Muscle layer of duodenum (tissue), 2 donors: ENCODE measurements around the gene GRID1.

Source experiments
- H3K27ac ChIP-seq: one replicate; pipeline ENCODE4 v1.7.0; 2013; ENCODE audit warnings: mild to moderate bottlenecking, low read length
- H3K27me3 ChIP-seq: one replicate; pipeline ENCODE4 v1.7.0; 2013; ENCODE audit warnings: low read depth, mild to moderate bottlenecking, control low read depth, low read length
- H3K36me3 ChIP-seq, 2 donors: one replicate each; pipeline ENCODE4 v1.7.0; 2013; ENCODE audit warnings: low read length in 2 of 2, control low read depth in 1 of 2, mild to moderate bottlenecking in 1 of 2; ENCODE audit not compliant: insufficient read depth in 2 of 2, control insufficient read depth in 1 of 2
- H3K4me1 ChIP-seq, 2 donors: one replicate each; pipeline ENCODE4 v1.7.0; 2013; ENCODE audit warnings: low read length in 2 of 2, mild to moderate bottlenecking in 2 of 2, control low read depth in 1 of 2, moderate library complexity in 1 of 2; ENCODE audit not compliant: insufficient read depth in 2 of 2, control insufficient read depth in 1 of 2
- H3K4me3 ChIP-seq, 2 donors: one replicate each; pipeline ENCODE4 v1.7.0; 2013; ENCODE audit warnings: low read length in 2 of 2, low read depth in 1 of 2, mild to moderate bottlenecking in 1 of 2
- H3K9me3 ChIP-seq, 2 donors: one replicate each; pipeline ENCODE4 v1.7.0; 2013; ENCODE audit warnings: low read length in 2 of 2, control low read depth in 1 of 2, mild to moderate bottlenecking in 1 of 2; ENCODE audit not compliant: control insufficient read depth in 1 of 2
- donor health status: healthy.

GRID1 gene

GRCh38 chr10:86366033-86366901, at the start of gene GRID1:
GRID1 (minus strand) TSS chr10:86366795.
- H3K9me3 ChIP-seq: no peaks in the 10 kb centered on the region
- H3K27ac ChIP-seq: no peak within 1 kb of the TSS
- peak within 1 kb of the TSS; percentile 37 to 62 for H3K4me3 ChIP-seq
- H3K4me1 ChIP-seq: peaks cover 0 to 42% of the 10 kb centered on the region in 2 donors
- peaks cover 47% of the 10 kb centered on the region for H3K27me3 ChIP-seq
- no peaks in the 10 kb centered on the region for H3K36me3 ChIP-seq

DNA sequence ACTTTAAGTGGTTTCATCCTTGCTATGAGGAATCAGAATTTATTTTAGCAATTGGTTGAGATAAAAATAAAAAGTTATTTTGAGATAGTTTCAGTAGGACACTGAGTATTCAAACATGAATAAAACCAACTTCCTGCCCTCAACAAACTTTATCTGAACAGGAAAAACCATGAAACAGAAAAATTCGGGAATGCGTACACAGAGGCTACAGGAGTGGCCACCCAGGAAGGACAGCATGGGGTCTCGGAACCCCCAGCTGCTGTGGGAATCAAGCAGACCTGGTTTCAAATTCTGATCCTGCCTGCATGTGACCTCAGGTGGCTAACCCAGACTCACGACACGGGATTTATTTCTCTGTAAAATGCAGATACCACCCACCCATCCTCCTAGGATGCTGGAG, 49.0 kb upstream of the GRID1 start:
- no peak overlapping the region for H3K4me3 ChIP-seq
- H3K4me1 ChIP-seq: peaks cover 10 to 16% of the 10 kb centered on the region in 2 donors
- H3K9me3 ChIP-seq: no peaks in the 10 kb centered on the region
- no peaks in the 10 kb centered on the region for H3K36me3 ChIP-seq
- peak overlapping the region; percentile 25 for H3K27ac ChIP-seq
- no peaks in the 10 kb centered on the region for H3K27me3 ChIP-seq

DNA sequence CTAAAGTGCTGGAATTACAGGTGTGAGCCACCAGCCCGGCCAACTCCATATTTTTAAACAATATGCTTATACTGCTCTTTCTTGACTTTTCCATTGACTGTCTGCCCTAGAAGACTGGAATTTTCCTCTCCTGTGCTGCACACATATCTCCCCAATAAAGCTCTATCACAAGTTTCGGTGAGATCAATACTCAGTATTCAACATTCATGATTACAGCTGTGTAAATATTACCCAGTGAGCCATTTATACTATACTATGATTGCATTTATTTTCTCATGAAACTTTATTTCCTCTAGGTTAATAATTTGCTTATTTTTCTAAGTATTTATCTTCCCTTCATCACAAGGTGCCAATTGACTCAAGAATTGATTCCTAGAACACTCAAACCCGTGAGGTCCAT, 48.5 kb upstream of the GRID1 start:
- H3K36me3 ChIP-seq: no peaks in the 10 kb centered on the region
- no peak overlapping the region for H3K27ac ChIP-seq
- no peak overlapping the region for H3K4me3 ChIP-seq
- H3K4me1 ChIP-seq: peaks cover 10 to 16% of the 10 kb centered on the region in 2 donors
- no peaks in the 10 kb centered on the region for H3K9me3 ChIP-seq
- H3K27me3 ChIP-seq: no peaks in the 10 kb centered on the region

DNA sequence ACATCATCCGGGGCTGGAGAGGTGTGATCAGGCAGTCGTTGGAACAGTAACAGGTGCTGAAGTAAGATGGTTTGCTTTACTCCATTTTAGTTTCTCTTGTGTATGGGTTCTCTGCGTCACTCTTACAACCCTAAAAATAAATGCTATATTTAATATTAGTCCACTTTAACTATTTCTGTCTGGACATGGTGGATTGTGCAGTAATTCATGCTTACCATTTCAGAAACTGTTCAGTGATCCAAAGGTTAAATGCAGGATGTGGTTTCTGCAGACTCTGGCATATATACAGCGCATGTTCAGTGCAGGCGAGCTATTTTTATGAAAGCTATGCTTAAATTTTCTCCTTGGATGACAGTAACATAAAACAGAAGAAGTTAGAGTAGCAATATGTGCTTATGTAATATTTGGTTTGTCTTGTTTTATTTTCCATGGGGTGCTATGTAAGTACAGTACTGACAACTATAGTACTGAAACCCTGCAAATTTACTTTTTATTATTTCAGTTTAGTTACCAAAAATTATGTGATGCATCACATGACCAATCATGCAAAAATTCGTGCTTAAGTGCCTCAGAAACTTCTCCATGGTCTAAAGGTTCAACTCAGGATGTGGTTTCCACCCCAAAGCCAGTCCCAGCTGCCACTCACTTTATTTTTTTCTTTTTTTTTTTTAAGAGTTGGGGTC, 46.6 kb upstream of the GRID1 start:
- H3K27ac ChIP-seq: peak overlapping the region; percentile 7

GRCh38 chr10:86411852-86412560, 45.4 kb upstream of the GRID1 start:
- peaks cover 10 to 16% of the 10 kb centered on the region in 2 donors for H3K4me1 ChIP-seq
- no peaks in the 10 kb centered on the region for H3K9me3 ChIP-seq
- H3K4me3 ChIP-seq: no peak overlapping the region
- H3K36me3 ChIP-seq: no peaks in the 10 kb centered on the region
- H3K27ac ChIP-seq: peak overlapping the region; percentile 74
- no peaks in the 10 kb centered on the region for H3K27me3 ChIP-seq

More for the DNA sequence above, 46.6 kb upstream of the GRID1 start:
- no peaks in the 10 kb centered on the region for H3K36me3 ChIP-seq
- H3K9me3 ChIP-seq: no peaks in the 10 kb centered on the region
- H3K4me3 ChIP-seq: peak overlapping the region in 1 of 2 donors; percentile 30
- peaks cover 10 to 16% of the 10 kb centered on the region in 2 donors for H3K4me1 ChIP-seq
- no peaks in the 10 kb centered on the region for H3K27me3 ChIP-seq

DNA sequence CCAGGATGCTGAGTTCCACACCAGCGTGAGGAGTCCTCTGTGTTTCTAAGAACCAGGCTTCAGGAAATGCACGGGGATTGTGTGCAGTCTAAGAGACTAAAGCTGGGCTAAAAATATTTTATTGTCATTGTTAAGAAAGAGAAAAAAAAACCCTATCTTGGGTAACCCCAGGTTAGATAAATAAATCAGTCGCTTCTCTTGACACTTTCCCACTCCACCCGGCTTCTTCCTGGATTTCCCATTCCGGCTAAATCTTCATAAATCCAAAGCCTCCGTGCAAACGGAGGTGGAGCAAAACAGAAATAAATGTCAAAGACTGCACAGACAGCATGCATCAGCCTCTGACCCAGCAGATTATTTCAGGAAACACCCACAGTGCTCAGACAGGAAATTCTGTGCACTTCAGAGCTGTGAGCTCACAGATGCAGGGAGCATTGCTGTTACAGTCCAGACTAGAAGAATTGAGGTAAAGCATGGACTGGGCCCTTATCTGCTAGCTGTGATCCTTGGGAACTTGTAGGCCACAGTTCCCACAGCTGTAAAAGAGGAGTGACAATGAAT, 44.8 kb upstream of the GRID1 start:
- H3K36me3 ChIP-seq: no peaks in the 10 kb centered on the region
- H3K9me3 ChIP-seq: no peaks in the 10 kb centered on the region
- H3K27me3 ChIP-seq: no peaks in the 10 kb centered on the region
- H3K4me3 ChIP-seq: no peak overlapping the region
- H3K27ac ChIP-seq: peak overlapping the region; percentile 74
- H3K4me1 ChIP-seq: peaks cover 10 to 16% of the 10 kb centered on the region in 2 donors

DNA sequence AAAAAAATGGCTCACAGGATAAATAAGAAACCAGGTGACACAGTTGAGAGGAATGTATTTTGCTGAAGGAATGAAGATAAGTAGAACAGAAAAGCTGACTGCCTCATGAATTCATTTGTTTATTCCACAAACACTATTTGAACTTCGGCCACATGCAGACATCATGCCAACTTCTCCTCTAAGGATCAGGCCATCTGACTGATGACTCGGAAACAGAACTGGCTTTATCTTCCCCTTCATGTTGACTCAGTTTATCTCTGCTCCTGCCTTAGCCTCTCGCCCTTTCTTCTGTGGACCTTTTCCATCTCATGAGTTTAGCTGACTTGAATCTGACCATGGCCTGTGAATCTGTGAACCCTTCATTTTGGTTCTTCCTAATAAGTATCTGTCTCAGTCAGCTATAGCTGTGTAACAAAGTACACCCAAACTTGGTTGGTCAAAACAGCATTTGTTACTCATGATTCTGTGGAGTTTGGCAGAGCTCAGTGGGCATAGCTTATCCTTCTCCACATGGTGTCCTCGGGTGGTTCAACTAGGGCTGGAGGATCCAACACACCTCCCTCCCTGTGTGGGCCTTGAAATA, 44.0 kb upstream of the GRID1 start:
- H3K9me3 ChIP-seq: no peaks in the 10 kb centered on the region
- no peaks in the 10 kb centered on the region for H3K27me3 ChIP-seq
- peak overlapping the region; percentile 74 for H3K27ac ChIP-seq
- H3K4me1 ChIP-seq: peaks cover 10 to 16% of the 10 kb centered on the region in 2 donors
- H3K4me3 ChIP-seq: no peak overlapping the region
- no peaks in the 10 kb centered on the region for H3K36me3 ChIP-seq

DNA sequence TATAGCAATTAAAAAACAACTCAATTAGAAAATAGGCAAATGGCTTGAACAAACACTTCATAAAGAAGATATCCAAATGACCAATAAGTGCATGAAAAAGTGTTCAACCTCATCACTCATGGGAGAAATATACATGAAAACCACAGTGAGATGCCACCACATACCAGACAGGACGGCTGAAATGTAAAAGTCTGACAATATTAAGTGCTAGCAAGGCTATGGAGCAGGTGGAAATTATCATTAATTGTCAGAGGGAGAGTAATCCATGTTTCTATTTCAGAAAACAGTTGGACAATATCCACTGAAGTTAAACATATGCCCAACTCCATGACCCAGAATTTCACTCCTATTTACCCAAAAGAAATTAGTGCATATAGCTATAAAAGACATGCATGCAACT, 42.6 kb upstream of the GRID1 start:
- H3K4me3 ChIP-seq: no peak overlapping the region
- peaks cover 10 to 16% of the 10 kb centered on the region in 2 donors for H3K4me1 ChIP-seq
- no peaks in the 10 kb centered on the region for H3K36me3 ChIP-seq
- no peak overlapping the region for H3K27ac ChIP-seq
- no peaks in the 10 kb centered on the region for H3K27me3 ChIP-seq
- H3K9me3 ChIP-seq: no peaks in the 10 kb centered on the region

GRCh38 chr10:86403183-86403797, 36.7 kb upstream of the GRID1 start:
- H3K9me3 ChIP-seq: no peaks in the 10 kb centered on the region
- no peak overlapping the region for H3K4me3 ChIP-seq

DNA sequence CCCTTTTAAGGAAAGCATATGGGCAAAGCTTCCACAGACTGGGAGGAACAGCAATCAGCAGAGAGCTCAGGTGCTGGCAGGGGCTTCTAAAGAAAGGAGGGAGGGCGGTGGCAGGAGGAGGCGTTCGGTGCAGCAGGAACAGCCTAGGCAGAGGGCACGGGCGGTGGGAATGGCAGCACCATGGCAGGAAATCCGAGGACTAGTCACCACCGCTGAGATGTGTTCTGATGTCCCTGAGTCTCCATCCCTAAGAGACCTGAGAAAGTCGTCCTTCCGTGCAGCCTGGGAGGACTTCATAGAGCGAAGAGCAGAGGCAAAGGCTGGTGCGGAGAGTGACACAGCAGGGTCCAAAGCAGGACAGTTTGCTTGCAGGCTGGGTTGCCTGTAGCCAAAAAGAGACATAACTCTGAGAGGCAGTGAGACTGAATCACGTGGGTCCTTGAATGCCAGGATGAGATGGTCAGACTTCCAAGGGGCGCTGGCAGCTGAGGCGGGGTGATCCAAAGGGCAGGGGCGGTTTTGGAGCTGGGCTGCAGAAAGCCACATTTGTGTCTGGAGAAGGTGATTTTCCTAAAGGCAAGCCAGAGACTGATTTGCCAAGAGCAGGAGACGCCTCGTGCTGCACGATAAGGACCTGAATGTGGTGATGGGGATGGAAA, 35.8 kb upstream of the GRID1 start:
- Histone ChIP-seq H3K36me3 (no peaks in the 10 kb centered on the region), H3K27ac (no peak overlapping the region), H3K4me1 (peaks cover 5 to 28% of the 10 kb centered on the region in 2 donors), H3K9me3 (no peaks in the 10 kb centered on the region), H3K27me3 (no peaks in the 10 kb centered on the region), H3K4me3 (peak overlapping the region in 1 of 2 donors; percentile 35)

More at GRCh38 chr10:86403183-86403797, 36.7 kb upstream of the GRID1 start:
- no peaks in the 10 kb centered on the region for H3K36me3 ChIP-seq
- H3K27me3 ChIP-seq: no peaks in the 10 kb centered on the region
- H3K4me1 ChIP-seq: peaks cover 5 to 28% of the 10 kb centered on the region in 2 donors
- H3K27ac ChIP-seq: no peak overlapping the region
